NCI-H526 treated with DMSO at 0.1 percent for 48 hours (cell line): ENCODE data around the gene ZNF672.
A peak's percentile ranks its signal among the peaks of the same experiment; 100 is the strongest.
"Not testable (repeated sequence)": the region's sequence is repeated elsewhere in the genome, so short reads cannot be mapped to it uniquely, and the experiment has no call there.

Experiments
- DNase-seq: peaks from one replicate; lab custom pipeline; 2025; lab: John Stamatoyannopoulos, UW

The ZNF672 gene

GRCh38 chr1:248813546-248813945 is 24.5 kb upstream of the ZNF672 start:
- no peak for DNase-seq

GRCh38 chr1:248814351-248814750 is 23.7 kb upstream of the ZNF672 start:
- no peak for DNase-seq

GRCh38 chr1:248815407-248816034 is 22.5 kb upstream of the ZNF672 start:
- DNase-seq = no peak

- DNase-seq = no peak
Observed at GRCh38 chr1:248816042-248816851, 21.8 kb upstream of the ZNF672 start.

GRCh38 chr1:248817065-248817464 is 21.0 kb upstream of the ZNF672 start:
- no peak for DNase-seq

- no peak for DNase-seq
Observed at GRCh38 chr1:248818505-248819374, 19.3 kb upstream of the ZNF672 start.

GRCh38 chr1:248820041-248820585 is 17.9 kb upstream of the ZNF672 start:
- no peak for DNase-seq

- no peak for DNase-seq
Observed at GRCh38 chr1:248821101-248821500, 16.9 kb upstream of the ZNF672 start.

- DNase-seq = no peak
Observed at GRCh38 chr1:248821641-248822040, 16.4 kb upstream of the ZNF672 start.

- no peak for DNase-seq
Observed at GRCh38 chr1:248822148-248823032, 15.6 kb upstream of the ZNF672 start.

- no peak for DNase-seq
Observed at GRCh38 chr1:248823517-248824001, 14.5 kb upstream of the ZNF672 start.

- DNase-seq = no peak
Observed at GRCh38 chr1:248824301-248824700, 13.7 kb upstream of the ZNF672 start.

- DNase-seq = no peak
Observed at GRCh38 chr1:248824701-248825100, 13.3 kb upstream of the ZNF672 start.

GRCh38 chr1:248825136-248825535 is 12.9 kb upstream of the ZNF672 start:
- no peak for DNase-seq

- DNase-seq = no peak
Observed at GRCh38 chr1:248825573-248825908, 12.5 kb upstream of the ZNF672 start.

GRCh38 chr1:248825909-248826760 is 11.9 kb upstream of the ZNF672 start, which contains the start of gene SH3BP5L:
SH3BP5L (minus strand) TSS chr1:248825915; CDS start chr1:248824935, 980 bp downstream.
- peak; percentile 89 for DNase-seq

GRCh38 chr1:248828845-248829244 is 9.2 kb upstream of the ZNF672 start:
- no peak for DNase-seq

- DNase-seq = not testable (repeated sequence)
Observed at GRCh38 chr1:248830718-248831017, 7.4 kb upstream of the ZNF672 start.

GRCh38 chr1:248831842-248832241 is 6.2 kb upstream of the ZNF672 start:
- no peak for DNase-seq

- no peak for DNase-seq
Observed at GRCh38 chr1:248834343-248834940, 3.6 kb upstream of the ZNF672 start.
